ENCODE data around the gene LRRC14B.

DNA sequence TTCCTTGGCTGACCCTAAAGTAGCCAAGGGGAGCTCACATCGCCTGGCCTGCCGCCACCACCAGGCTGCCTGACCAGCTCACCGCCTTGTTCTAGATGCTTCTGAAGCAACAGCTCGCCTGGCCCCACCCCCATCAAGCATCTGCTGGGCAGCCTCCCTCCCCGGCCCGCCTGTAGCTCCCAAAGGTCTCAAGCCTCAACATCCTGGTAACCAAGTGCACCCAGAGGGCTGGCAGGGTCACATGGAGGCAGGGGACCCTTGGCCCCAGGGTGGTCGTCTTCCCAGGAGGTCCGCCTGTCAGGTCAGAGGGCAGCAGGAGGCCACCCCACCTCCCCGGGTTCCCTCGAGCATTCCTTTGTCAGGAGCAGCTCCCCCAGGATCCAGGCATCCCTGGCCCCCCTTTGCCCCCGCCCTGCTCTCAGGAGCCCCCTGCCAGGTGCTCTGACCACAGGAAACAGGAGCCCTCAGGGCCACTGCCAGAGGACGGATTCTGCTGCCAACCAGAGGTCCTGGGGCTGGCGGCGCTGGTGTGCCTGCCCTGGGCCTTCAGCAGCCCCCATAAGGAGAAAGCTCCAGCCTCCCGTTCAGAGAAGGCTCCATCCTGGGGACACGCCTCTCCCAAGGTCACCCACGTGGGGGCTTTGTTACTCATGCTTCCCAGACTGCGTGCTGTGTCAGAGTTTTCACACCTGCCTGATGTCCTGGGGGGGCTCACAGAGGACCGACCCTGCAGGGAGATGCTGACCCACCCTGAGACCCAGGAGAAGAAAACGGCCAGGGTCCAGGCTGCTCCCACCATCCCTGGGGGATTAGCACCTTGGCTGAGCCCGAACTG is 3.5 kb upstream of the LRRC14B start:
- TF ChIP-seq POLR2A (IDR thresholded peaks at IDR 0.05): no peak
- no peak for TF ChIP-seq EP300 (IDR thresholded peaks at IDR 0.05)
- TF ChIP-seq, protein P1, sequence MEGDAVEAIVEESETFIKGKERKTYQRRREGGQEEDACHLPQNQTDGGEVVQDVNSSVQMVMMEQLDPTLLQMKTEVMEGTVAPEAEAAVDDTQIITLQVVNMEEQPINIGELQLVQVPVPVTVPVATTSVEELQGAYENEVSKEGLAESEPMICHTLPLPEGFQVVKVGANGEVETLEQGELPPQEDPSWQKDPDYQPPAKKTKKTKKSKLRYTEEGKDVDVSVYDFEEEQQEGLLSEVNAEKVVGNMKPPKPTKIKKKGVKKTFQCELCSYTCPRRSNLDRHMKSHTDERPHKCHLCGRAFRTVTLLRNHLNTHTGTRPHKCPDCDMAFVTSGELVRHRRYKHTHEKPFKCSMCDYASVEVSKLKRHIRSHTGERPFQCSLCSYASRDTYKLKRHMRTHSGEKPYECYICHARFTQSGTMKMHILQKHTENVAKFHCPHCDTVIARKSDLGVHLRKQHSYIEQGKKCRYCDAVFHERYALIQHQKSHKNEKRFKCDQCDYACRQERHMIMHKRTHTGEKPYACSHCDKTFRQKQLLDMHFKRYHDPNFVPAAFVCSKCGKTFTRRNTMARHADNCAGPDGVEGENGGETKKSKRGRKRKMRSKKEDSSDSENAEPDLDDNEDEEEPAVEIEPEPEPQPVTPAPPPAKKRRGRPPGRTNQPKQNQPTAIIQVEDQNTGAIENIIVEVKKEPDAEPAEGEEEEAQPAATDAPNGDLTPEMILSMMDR (IDR thresholded peaks at IDR 0.05): no peak

All from sigmoid colon (tissue), 4 donors.